Fibroblast of mammary gland (primary cell): ENCODE data around the gene RNGTT.
"Not testable (repeated sequence)": the region's sequence is repeated elsewhere in the genome, so short reads cannot be mapped to it uniquely, and the experiment has no call there.

Experiments
- DNase-seq: peaks from one replicate; pipeline ENCODE4 v3.0.0-alpha.2; 2010; ENCODE audit warnings: low read depth
- H3K4me3 ChIP-seq: 2 replicates; pipeline ENCODE4 v1.5.1; 2011; ENCODE audit warnings: low read depth, mild to moderate bottlenecking, low read length, moderate library complexity; ENCODE audit not compliant: control insufficient read depth
- CTCF ChIP-seq: conservative IDR thresholded peaks from 2 replicates; pipeline ENCODE4 v1.5.1; 2011; ENCODE audit warnings: low read depth, low read length, inconsistent platforms; ENCODE audit not compliant: control insufficient read depth, insufficient read depth

RNGTT gene

GRCh38 chr6:88722686-88723085 is 240.7 kb downstream of the RNGTT start:
- TF ChIP-seq CTCF = no peak
- DNase-seq = no peak

GRCh38 chr6:88716399-88716798 is 247.0 kb downstream of the RNGTT start:
- not testable (repeated sequence) for DNase-seq, H3K4me3 ChIP-seq

More at GRCh38 chr6:88722686-88723085, 240.7 kb downstream of the RNGTT start:
- no peak overlapping the region for H3K4me3 ChIP-seq

- TF ChIP-seq CTCF = no peak
- no peak for DNase-seq
- no peak overlapping the region for H3K4me3 ChIP-seq
Observed at GRCh38 chr6:88712243-88712936, 251.0 kb downstream of the RNGTT start.

GRCh38 chr6:88709819-88710246 is 253.6 kb downstream of the RNGTT start:
- H3K4me3 ChIP-seq = no peak overlapping the region
- TF ChIP-seq CTCF = no peak
- no peak for DNase-seq

GRCh38 chr6:88708197-88708744 is 255.1 kb downstream of the RNGTT start:
- no peak for TF ChIP-seq CTCF
- peak; percentile 8 for DNase-seq
- no peak overlapping the region for H3K4me3 ChIP-seq

GRCh38 chr6:88705601-88706000 is 257.8 kb downstream of the RNGTT start:
- no peak for DNase-seq
- H3K4me3 ChIP-seq = no peak overlapping the region
- no peak for TF ChIP-seq CTCF

GRCh38 chr6:88704980-88705379 is 258.4 kb downstream of the RNGTT start:
- TF ChIP-seq CTCF = no peak
- DNase-seq = no peak
- H3K4me3 ChIP-seq = no peak overlapping the region
